CD4-positive, alpha-beta T cell treated with Interleukin-6 at 100 ng/mL for 8 hours (primary cell): Measurements from ENCODE around the gene SGCB.

ENCODE experiments used
- DNase-seq: peaks from one replicate; pipeline ENCODE4 v3.0.0-alpha.2; 2020; ENCODE audit warnings: mixed read lengths, low spot score

The SGCB gene

DNA sequence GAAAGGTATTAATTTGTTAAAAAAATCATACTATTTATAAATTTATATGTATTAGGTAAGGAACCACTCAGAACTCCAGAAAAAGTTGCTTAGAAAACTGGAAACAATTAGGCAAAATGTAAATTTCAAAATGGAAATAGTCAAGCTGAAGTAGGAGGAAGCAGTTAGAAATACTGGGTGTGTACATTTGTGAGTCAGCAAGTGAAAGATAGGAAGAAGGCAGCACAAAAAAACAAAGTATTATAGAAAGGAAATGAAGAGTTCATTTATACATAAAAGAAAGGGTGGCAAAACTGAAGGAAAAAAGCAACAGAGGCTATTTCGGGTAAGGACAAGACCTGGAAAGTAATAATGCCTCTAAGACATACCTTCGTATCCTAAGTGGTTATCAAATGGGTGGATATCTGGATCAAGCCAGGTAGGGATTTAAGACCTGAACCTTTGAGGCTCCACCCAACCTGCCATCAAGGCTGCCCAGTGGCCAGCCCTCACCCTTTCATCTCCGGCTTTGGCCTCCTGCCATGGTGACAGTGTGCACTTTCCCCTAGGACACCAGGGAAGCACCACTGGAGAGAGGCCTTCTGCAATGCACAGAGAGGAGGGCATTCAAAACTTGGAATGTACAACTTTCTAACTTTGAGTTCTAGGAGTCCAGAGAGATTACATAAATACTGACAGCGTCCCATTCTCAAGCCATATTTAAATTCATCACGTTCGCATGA lies 18.0 kb downstream of the SGCB start, which contains the start of gene LRRC66:
Gene LRRC66 (minus strand): TSS at position 428 of the 722 bp plus-strand sequence. CDS start 2,750 bp downstream, outside the sequence.
- DNase-seq: no peak

- DNase-seq: no peak
These were observed 20.3 kb downstream of the SGCB start for GRCh38 chr4:52017814-52018213.

- no peak for DNase-seq
These were observed 21.1 kb downstream of the SGCB start for GRCh38 chr4:52016981-52017380.

DNA sequence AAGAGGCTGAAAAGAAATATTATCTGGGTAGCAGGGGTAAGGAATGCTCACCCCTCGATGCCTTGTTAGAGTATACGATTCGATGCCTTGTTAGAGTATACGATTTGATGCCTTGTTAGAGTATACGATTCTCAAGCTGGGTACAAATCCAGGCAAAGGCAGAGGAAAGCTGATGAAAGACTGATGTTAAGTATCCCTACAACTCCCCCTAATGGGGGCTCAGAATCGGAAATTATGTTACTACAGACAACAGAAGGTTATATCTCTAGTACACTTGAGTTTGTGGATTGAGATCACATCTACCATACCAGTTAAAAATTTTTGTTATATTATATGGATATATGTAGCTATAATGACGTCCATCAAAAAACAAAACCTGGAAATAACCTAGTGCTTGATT lies 22.7 kb downstream of the SGCB start:
- DNase-seq: no peak

GRCh38 chr4:52014903-52015302 lies 23.2 kb downstream of the SGCB start:
- DNase-seq: no peak

- DNase-seq: no peak
These were observed 25.4 kb downstream of the SGCB start for GRCh38 chr4:52012651-52013050.

- no peak for DNase-seq
These were observed 27.1 kb downstream of the SGCB start for GRCh38 chr4:52010986-52011385.

GRCh38 chr4:52006887-52007286 lies 31.2 kb downstream of the SGCB start:
- DNase-seq: no peak

GRCh38 chr4:52005604-52006273 lies 32.4 kb downstream of the SGCB start:
- no peak for DNase-seq

DNA sequence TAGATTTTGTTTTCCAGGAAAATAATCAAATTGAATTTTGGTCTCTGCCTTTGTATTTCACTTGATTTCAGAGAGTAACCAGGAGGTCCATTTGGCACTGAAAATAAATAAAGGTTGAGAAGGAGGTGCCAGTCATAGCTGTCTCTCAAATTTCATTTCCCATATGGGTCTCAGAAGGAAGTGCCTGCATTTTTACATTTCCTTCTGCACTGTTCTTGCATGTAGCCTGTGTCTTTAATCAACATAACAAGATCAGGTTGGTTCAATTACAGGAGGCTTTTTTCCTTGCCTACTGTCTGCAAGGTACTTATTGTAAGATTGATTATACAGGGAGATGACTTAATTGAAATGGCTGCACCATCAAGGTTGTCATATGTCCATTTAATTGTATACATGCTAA lies 33.7 kb downstream of the SGCB start:
- no peak for DNase-seq

DNA sequence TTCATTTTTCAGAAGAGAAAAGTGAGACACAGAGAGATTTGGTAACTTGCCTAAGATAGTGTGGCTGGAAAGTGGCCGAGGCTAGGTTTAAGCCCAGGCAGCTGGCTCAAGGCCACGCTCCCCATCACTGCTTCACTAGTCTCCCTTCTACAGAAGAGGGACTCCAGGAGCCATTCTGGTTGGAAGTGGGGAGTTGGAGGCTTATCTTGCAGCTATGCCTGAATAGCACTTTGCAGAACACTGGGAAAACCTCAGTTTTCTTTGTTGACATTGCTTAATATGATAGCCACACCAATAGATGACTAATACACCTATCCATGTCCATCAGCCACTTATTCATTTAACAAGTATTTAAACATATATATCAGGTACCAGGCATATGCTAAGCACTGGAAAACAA lies 36.5 kb downstream of the SGCB start:
- no peak for DNase-seq

- DNase-seq: no peak
These were observed 38.8 kb downstream of the SGCB start for GRCh38 chr4:51999250-51999649.

DNA sequence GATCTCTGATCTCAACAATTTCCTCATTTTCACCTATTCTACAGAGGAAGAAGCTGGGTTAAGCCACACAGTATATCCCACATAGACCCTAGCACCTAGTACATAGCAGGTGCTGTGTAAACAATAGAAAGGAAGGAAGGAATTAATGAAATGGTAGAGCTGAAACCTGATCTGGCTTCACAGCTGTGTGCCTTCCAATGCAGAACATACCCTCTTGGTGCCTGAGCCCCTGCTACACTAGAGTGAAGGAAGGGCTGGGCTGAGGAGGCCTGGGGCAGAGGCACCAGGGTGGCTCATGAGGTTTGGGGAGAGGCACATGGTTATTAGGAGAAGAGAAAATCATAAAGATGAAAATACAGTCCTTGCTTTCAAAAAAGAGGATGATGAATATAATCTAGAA lies 39.3 kb downstream of the SGCB start:
- no peak for DNase-seq

GRCh38 chr4:51997647-51998046 lies 40.5 kb downstream of the SGCB start:
- DNase-seq: no peak

DNA sequence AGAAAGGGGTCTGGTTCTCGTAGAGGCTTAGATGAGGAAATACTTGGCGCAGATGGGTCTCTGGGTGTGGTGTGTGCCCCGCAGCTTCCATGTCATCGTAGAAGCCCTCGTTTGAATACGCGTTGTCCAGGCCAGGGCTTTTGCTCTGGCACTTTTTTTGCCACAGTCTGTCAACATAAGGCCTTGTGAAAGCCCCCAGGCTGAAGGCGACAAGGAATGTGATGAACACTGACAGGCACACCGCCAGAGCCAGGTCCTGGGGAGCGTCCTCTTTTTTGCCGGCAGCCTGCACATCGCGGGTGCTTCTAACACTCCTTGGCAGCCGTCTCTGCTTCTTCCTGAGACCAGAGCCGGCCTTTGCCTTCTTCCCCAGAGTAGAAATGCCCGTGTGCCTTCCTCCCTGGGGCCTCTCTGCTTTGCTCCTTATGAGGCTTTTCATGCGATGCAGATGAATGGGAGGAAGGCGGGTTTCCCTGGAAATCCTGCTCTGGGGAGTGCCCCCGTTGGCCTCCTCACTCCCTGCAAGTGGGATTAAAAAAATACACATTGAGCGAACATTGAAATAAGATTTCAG lies 42.4 kb downstream of the SGCB start:
- DNase-seq: no peak
